CD4-positive, alpha-beta memory T cell (primary cell): Measurements from ENCODE around the gene POLR2E. TPM values are rescaled to one million over a fixed set of nuclear protein-coding genes. Genes with fewer than 3 reads are reported as not detected.

ENCODE experiments used
- CTCF ChIA-PET: fragments of 350-600 bp; sonication (Branson Sonifier 250); formaldehyde crosslinking; loops from one replicate; lab custom pipeline; 2021; ENCODE audit warnings: inconsistent platforms; ENCODE audit not compliant: partially characterized antibody; lab: Charles Lee
- POLR2A ChIA-PET: fragments of 350-600 bp; sonication (Branson Sonifier 250); formaldehyde crosslinking; loops from one replicate; lab custom pipeline; 2021; ENCODE audit not compliant: partially characterized antibody; lab: Charles Lee
- DNase-seq, 5 donors: peaks; one replicate each; pipeline versions ENCODE4 v3.0.0 to v3.0.0-alpha.2; 2020 to 2022; ENCODE audit warnings: mixed read lengths in 1 of 5
- H3K27ac ChIP-seq: one replicate; pipeline ENCODE4 v1.7.0; 2013; ENCODE audit warnings: low read depth, low read length
- H3K27me3 ChIP-seq: 2 replicates; pipeline ENCODE4 v1.7.0; 2013; ENCODE audit warnings: mild to moderate bottlenecking, low read length, moderate library complexity; ENCODE audit not compliant: insufficient read depth
- H3K36me3 ChIP-seq: 2 replicates; pipeline ENCODE4 v1.7.0; 2013; ENCODE audit warnings: mild to moderate bottlenecking, low read length, moderate library complexity; ENCODE audit not compliant: insufficient read depth
- H3K4me1 ChIP-seq: 2 replicates; pipeline ENCODE4 v1.7.0; 2013; ENCODE audit warnings: mild to moderate bottlenecking, low read length, moderate library complexity; ENCODE audit not compliant: insufficient read depth
- H3K4me3 ChIP-seq, 2 donors: one replicate each; pipeline ENCODE4 v1.7.0; 2013; ENCODE audit warnings: low read length in 2 of 2, mild to moderate bottlenecking in 1 of 2
- H3K9me3 ChIP-seq, 2 donors: one replicate each; pipeline ENCODE4 v1.7.0; 2013; ENCODE audit warnings: low read length in 2 of 2, control low read depth in 1 of 2; ENCODE audit not compliant: control insufficient read depth in 1 of 2
- H3K27ac Mint-ChIP-seq, 7 donors: one replicate each; pipeline ENCODE4 v1.8.0; 2020 to 2021; ENCODE audit warnings: mixed read lengths in 7 of 7, mild to moderate bottlenecking in 6 of 7, inconsistent platforms in 3 of 7, moderate library complexity in 3 of 7
- H3K27me3 Mint-ChIP-seq, 2 donors: one replicate each; pipeline ENCODE4 v1.8.0; 2020 to 2021; ENCODE audit warnings: mixed read lengths in 2 of 2
- H3K36me3 Mint-ChIP-seq, 2 donors: one replicate each; pipeline ENCODE4 v1.8.0; 2020 to 2021; ENCODE audit warnings: mixed read lengths in 2 of 2, inconsistent platforms in 1 of 2, mild to moderate bottlenecking in 1 of 2
- H3K4me1 Mint-ChIP-seq, 4 donors: one replicate each; pipeline ENCODE4 v1.8.0; 2020 to 2021; ENCODE audit warnings: mixed read lengths in 4 of 4, mild to moderate bottlenecking in 1 of 4
- H3K4me3 Mint-ChIP-seq, 8 donors: one replicate each; pipeline ENCODE4 v1.8.0; 2020 to 2021; ENCODE audit warnings: mixed read lengths in 8 of 8, mild to moderate bottlenecking in 7 of 8, moderate library complexity in 6 of 8, inconsistent platforms in 3 of 8
- H3K9me3 Mint-ChIP-seq, 8 donors: one replicate each; pipeline ENCODE4 v1.8.0; 2020 to 2021; ENCODE audit warnings: mixed read lengths in 8 of 8, mild to moderate bottlenecking in 5 of 8, inconsistent platforms in 3 of 8, moderate library complexity in 1 of 8
- intact Hi-C: fragments of 100-400 bp; cut with micrococcal nuclease; formaldehyde crosslinking; loops from one replicate; pipeline ENCODE4 v1.15.1; 2023
- polyA plus RNA-seq, 2 donors: library from polyadenylated mRNA; unstranded; fragments of 300-500 nt; fragmentation: Illumina TruSeq; gene quantifications; one replicate each; pipeline ENCODE4 v1.2.3, GENCODE V29; 2021
- total RNA-seq, 2 experiments: library from RNA; stranded (reverse); gene quantifications; one replicate each; pipeline ENCODE4 v1.2.3, GENCODE V29; 2021

Gene POLR2E
- total and polyA plus RNA-seq, 4 experiments from 2014 or later: 76.0 to 197 (median 124) TPM

DNA sequence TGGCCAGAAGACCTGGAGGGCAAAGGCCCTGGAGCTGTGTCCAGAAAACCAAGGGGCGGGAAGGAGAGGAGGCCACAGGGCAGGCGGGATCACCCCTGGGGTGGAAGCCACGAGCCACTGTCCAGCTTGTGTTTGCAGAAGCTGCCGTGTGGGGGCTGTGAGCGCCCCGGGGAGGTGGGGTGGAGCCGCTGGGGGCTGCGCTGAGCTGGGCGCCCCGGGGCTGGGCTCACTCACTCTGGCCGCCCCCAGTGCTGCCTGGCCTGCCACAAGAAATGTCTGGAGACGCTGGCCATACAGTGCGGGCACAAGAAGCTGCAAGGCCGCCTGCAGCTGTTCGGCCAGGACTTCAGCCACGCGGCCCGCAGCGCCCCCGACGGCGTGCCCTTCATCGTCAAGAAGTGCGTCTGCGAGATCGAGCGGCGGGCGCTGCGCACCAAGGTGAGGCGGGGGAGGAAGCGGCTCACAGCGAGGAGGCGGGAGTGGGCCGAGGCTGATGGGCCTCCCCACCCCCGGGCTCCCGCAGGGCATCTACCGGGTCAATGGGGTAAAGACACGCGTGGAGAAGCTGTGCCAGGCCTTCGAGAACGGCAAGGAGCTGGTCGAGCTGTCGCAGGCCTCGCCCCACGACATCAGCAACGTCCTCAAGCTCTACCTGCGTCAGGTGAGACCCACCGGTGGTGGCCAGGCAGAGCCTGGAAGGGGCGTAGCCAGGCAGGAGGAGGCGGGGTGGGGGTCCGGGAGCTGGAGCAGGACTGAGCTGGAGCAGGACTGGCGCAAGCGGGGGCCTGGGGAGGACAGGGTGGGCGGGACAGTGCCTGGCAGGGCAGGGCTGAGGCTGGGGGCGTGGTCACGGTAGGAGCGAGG lies 13.6 kb downstream of the POLR2E start:
- Histone ChIP-seq H3K4me1 (peaks cover 83% of the 10 kb centered on the region), H3K9me3 (no peaks in the 10 kb centered on the region), H3K36me3 (peaks cover 66% of the 10 kb centered on the region), H3K4me3 (no peak overlapping the region), H3K27me3 (no peaks in the 10 kb centered on the region), H3K27ac (no peak overlapping the region)
- Mint-ChIP-seq H3K27me3 (no peaks in the 10 kb centered on the region), H3K4me1 (peaks cover 14 to 64% (median 40%) of the 10 kb centered on the region in 4 donors), H3K36me3 (peaks cover 44 to 62% of the 10 kb centered on the region in 2 donors), H3K9me3 (peaks cover 0 to 13% (median 0%) of the 10 kb centered on the region in 8 donors), H3K4me3 (peak overlapping the region in 7 of 8 donors; percentile 59 to 84 (median 71)), H3K27ac (peak overlapping the region; percentile 87 to 98 (median 91))
- CTCF ChIA-PET: interaction anchor here (1.3 to 17.9 kb wide), 4 partner anchors 10 to 54 kb away, joined by 3 to 219 read pairs (median 4); partner anchors contain the start of gene ARHGAP45
- POLR2A ChIA-PET: interaction anchor here (1.1 to 57.1 kb wide), 6 partner anchors 4 to 188 kb away, joined by 3 to 3893 read pairs (median 523); partner anchors contain the start of genes ABCA7, ARHGAP45, CIRBP and CNN2
- intact Hi-C loops: no loop called here
- peak in 1 of 5 donors; percentile 41 for DNase-seq

DNA sequence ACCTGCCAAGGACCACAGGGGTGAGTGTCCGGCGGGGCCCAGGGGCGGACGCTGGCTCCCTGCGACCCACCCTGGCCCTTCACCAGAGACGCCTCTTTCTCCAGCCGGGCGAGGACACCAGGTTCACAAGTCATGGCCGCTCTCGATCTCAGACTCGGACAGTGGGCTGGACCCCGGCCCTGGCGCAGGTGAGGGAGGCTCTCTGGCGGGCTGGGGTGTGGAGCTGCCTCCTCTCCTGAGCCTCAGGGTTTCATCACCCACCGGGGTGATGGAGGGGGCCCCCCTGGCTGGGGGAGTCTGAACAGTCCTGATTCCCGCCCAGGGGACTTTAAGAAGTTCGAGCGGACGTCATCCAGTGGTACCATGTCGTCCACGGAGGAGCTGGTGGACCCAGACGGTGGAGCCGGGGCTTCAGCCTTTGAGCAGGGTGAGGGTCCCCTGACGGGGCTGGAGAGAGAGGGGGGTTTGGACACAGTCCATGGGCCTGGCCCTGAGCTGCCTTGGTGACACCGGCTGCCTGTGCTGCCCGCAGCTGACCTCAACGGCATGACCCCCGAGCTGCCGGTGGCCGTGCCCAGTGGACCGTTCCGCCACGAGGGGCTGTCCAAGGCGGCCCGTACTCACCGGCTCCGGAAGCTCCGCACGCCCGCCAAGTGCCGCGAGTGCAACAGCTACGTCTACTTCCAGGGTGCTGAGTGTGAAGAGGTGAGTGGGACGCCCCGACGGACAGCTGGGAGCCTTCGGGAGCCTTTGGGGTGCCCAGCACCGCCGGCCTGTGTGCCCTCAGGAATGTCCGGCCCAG lies 14.6 kb downstream of the POLR2E start:
- Histone ChIP-seq H3K36me3 (peaks cover 62% of the 10 kb centered on the region), H3K27me3 (no peaks in the 10 kb centered on the region), H3K4me3 (no peak overlapping the region), H3K27ac (no peak overlapping the region), H3K4me1 (peaks cover 87% of the 10 kb centered on the region), H3K9me3 (no peaks in the 10 kb centered on the region)
- Mint-ChIP-seq H3K36me3 (peaks cover 51 to 64% of the 10 kb centered on the region in 2 donors), H3K27ac (peak overlapping the region in 5 of 7 donors; percentile 52 to 98 (median 62)), H3K4me3 (peak overlapping the region in 6 of 8 donors; percentile 26 to 87 (median 57)), H3K27me3 (no peaks in the 10 kb centered on the region), H3K9me3 (peaks cover 0 to 16% (median 0%) of the 10 kb centered on the region in 8 donors), H3K4me1 (peaks cover 21 to 71% (median 44%) of the 10 kb centered on the region in 4 donors)
- peak in 1 of 5 donors; percentile 56 for DNase-seq
- POLR2A ChIA-PET: interaction anchor here (1.2 to 57.1 kb wide), 6 partner anchors 5 to 189 kb away, joined by 3 to 3893 read pairs (median 523); partner anchors contain the start of genes ABCA7, ARHGAP45, CIRBP and CNN2
- intact Hi-C loops: no loop called here
- CTCF ChIA-PET: interaction anchor here (0.6 to 17.9 kb wide), 5 partner anchors 9 to 53 kb away, joined by 3 to 219 read pairs (median 4); partner anchors contain the start of gene ARHGAP45

DNA sequence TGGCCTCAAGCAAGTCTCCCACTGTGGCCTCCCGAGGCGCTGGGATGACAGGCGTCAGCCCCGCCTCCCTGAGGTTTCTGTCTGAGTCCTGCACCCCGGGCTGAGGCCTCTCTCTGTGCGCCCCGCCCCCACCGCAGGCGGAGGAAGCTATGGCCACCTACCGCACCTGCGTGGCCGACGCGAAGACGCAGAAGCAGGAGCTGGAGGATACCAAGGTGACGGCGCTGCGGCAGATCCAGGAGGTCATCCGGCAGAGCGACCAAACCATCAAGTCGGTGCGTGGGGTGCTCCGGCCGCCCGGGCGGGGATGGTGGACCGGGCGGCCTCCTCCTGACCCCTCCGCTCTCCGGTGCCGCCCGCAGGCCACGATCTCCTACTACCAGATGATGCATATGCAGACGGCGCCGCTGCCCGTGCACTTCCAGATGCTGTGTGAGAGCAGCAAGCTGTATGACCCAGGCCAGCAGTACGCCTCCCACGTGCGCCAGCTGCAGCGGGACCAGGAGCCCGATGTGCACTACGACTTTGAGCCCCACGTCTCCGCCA lies 15.5 kb downstream of the POLR2E start:
- CTCF ChIA-PET: interaction anchor here (0.6 to 17.9 kb wide), 6 partner anchors 8 to 131 kb away, joined by 3 to 219 read pairs (median 4); partner anchors contain the start of gene ARHGAP45
- peak overlapping the region in 1 of 2 donors; percentile 17 for H3K4me3 ChIP-seq
- Mint-ChIP-seq H3K27ac (peak overlapping the region; percentile 74 to 98 (median 86)), H3K4me1 (peaks cover 18 to 68% (median 41%) of the 10 kb centered on the region in 4 donors), H3K4me3 (peak overlapping the region; percentile 70 to 93 (median 88)), H3K36me3 (peaks cover 44 to 57% of the 10 kb centered on the region in 2 donors), H3K9me3 (peaks cover 0 to 16% (median 0%) of the 10 kb centered on the region in 8 donors), H3K27me3 (no peaks in the 10 kb centered on the region)
- H3K9me3 ChIP-seq: no peaks in the 10 kb centered on the region
- POLR2A ChIA-PET: interaction anchor here (1.0 to 57.1 kb wide), 7 partner anchors 6 to 217 kb away, joined by 3 to 3893 read pairs (median 4); partner anchors contain the start of genes ABCA7, ARHGAP45, CNN2 and GPX4
- H3K27ac ChIP-seq: peak overlapping the region; percentile 28
- H3K4me1 ChIP-seq: peaks cover 86% of the 10 kb centered on the region
- no peaks in the 10 kb centered on the region for H3K27me3 ChIP-seq
- intact Hi-C loops: no loop called here
- peaks cover 61% of the 10 kb centered on the region for H3K36me3 ChIP-seq
- peak in 4 of 5 donors; percentile 59 to 72 (median 62) for DNase-seq

DNA sequence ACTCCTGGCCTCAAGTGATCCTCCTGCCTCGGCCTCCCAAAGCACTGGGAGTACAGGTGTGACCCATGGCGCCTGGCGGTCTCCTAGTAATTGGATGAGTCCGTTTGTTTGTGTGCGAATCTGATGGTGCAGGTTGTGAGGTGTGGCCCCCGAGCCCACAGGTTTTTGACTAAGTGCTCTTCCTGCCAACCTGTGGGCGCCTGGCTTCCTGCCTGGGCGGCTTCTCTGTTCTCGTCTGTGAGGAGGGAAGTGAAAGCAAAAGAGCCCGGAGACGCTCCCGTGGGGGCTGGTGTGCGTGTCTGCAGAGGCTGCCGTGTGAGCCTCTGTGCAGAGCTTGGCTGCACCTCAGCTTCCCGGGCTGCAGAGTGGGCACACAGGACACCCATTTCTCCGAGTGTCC lies 18.2 kb downstream of the POLR2E start:
- ChIA-PET CTCF (interaction anchor here (1.1 to 17.9 kb wide), 5 partner anchors 10 to 50 kb away, joined by 3 to 219 read pairs (median 11); partner anchors contain the start of gene ARHGAP45), POLR2A (interaction anchor here (0.6 to 57.1 kb wide), 13 partner anchors 9 to 214 kb away, joined by 3 to 3893 read pairs (median 5); partner anchors contain the start of genes ABCA7, ARHGAP45, ATP5F1D and CIRBP)
- H3K36me3 ChIP-seq: peaks cover 60% of the 10 kb centered on the region
- H3K4me1 Mint-ChIP-seq: peaks cover 25 to 75% (median 47%) of the 10 kb centered on the region in 4 donors
- peak overlapping the region; percentile 84 for H3K27ac ChIP-seq
- peak overlapping the region; percentile 94 to 99 (median 97) for H3K27ac Mint-ChIP-seq
- peaks cover 0 to 14% (median 0%) of the 10 kb centered on the region in 8 donors for H3K9me3 Mint-ChIP-seq
- peak; percentile 93 to 98 (median 96) for DNase-seq
- H3K4me3 ChIP-seq: peak overlapping the region; percentile 63 to 81
- H3K4me3 Mint-ChIP-seq: peak overlapping the region; percentile 87 to 93 (median 90)
- H3K27me3 ChIP-seq: no peaks in the 10 kb centered on the region
- peaks cover 40 to 55% of the 10 kb centered on the region in 2 donors for H3K36me3 Mint-ChIP-seq
- no peaks in the 10 kb centered on the region for H3K9me3 ChIP-seq
- H3K27me3 Mint-ChIP-seq: no peaks in the 10 kb centered on the region
- peaks cover 87% of the 10 kb centered on the region for H3K4me1 ChIP-seq
- intact Hi-C loops: loop anchor here (1.0 to 2.0 kb wide), 5 partner anchors 8 to 56 kb away; partner anchors contain the start of genes ABCA7, POLR2E, RNU6-2 and TMEM259

DNA sequence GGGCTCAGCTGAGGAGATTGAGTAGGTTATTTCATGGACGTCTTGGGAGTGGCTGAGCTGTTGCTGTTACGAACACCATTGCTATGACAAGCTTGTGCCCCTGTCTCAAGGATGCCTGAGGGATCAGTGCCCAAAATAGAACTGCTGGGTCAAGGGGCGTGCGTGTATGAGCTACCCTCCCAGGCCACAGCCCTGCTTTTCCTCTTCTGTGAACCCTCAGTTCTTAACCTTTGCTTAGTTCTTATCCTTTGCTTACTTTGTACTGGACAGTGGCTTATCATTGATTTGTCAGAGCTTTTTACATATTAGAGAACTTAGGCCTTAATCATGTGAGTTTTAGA lies 19.2 kb downstream of the POLR2E start:
- Mint-ChIP-seq H3K4me3 (peak overlapping the region; percentile 66 to 93 (median 82)), H3K36me3 (peaks cover 40 to 51% of the 10 kb centered on the region in 2 donors), H3K27ac (peak overlapping the region; percentile 94 to 99 (median 97)), H3K9me3 (peaks cover 0 to 9% (median 0%) of the 10 kb centered on the region in 8 donors), H3K27me3 (no peaks in the 10 kb centered on the region), H3K4me1 (peaks cover 27 to 74% (median 46%) of the 10 kb centered on the region in 4 donors)
- Histone ChIP-seq H3K27ac (peak overlapping the region; percentile 84), H3K4me1 (peaks cover 85% of the 10 kb centered on the region), H3K36me3 (peaks cover 56% of the 10 kb centered on the region), H3K9me3 (no peaks in the 10 kb centered on the region), H3K4me3 (peak overlapping the region; percentile 19 to 34), H3K27me3 (no peaks in the 10 kb centered on the region)
- CTCF ChIA-PET: interaction anchor here (0.7 to 17.9 kb wide), 9 partner anchors 10 to 191 kb away, joined by 3 to 219 read pairs (median 4); partner anchors contain the start of gene ARHGAP45
- intact Hi-C loops: loop anchor here (2.0 kb wide), 3 partner anchors 19 to 55 kb away; partner anchors contain the start of genes ABCA7, POLR2E, RNU6-2 and TMEM259
- DNase-seq: no peak
- POLR2A ChIA-PET: interaction anchor here (0.7 to 57.1 kb wide), 9 partner anchors 10 to 193 kb away, joined by 3 to 3893 read pairs (median 10); partner anchors contain the start of genes ABCA7, ARHGAP45, CIRBP and CNN2
